Activated T-cell treated with anti-CD3 and anti-CD28 coated beads, Interleukin-2, amount 50 U/mL, for 24 hours (primary cell): ENCODE results near the gene RAD51B.
A peak's percentile ranks its signal among the peaks of the same experiment; 100 is the strongest.

ENCODE experiments used
- DNase-seq: peaks from one replicate; pipeline ENCODE4 v3.0.0-alpha.2; 2020
- H3K27ac Mint-ChIP-seq: 2 replicates; pipeline ENCODE4 v1.8.0; 2020; ENCODE audit warnings: mild to moderate bottlenecking, mixed read lengths
- H3K27me3 Mint-ChIP-seq: 2 replicates; pipeline ENCODE4 v1.8.0; 2020; ENCODE audit warnings: mixed read lengths
- H3K36me3 Mint-ChIP-seq: 2 replicates; pipeline ENCODE4 v1.8.0; 2020; ENCODE audit warnings: low read depth, mixed read lengths
- H3K4me1 Mint-ChIP-seq: 2 replicates; pipeline ENCODE4 v1.8.0; 2020; ENCODE audit warnings: low read depth, mixed read lengths
- H3K4me3 Mint-ChIP-seq: 2 replicates; pipeline ENCODE4 v1.8.0; 2020; ENCODE audit warnings: mild to moderate bottlenecking, moderate library complexity, mixed read lengths
- H3K9me3 Mint-ChIP-seq: 2 replicates; pipeline ENCODE4 v1.8.0; 2020; ENCODE audit warnings: mixed read lengths

The RAD51B gene

GRCh38 chr14:68192935-68193334 is 373.4 kb downstream of the RAD51B start:
- DNase-seq = no peak
- no peaks in the 10 kb centered on the region for H3K27me3 Mint-ChIP-seq
- no peaks in the 10 kb centered on the region for H3K9me3 Mint-ChIP-seq
- no peaks in the 10 kb centered on the region for H3K36me3 Mint-ChIP-seq
- no peak overlapping the region for H3K4me3 Mint-ChIP-seq
- peaks cover 9% of the 10 kb centered on the region for H3K4me1 Mint-ChIP-seq
- no peak overlapping the region for H3K27ac Mint-ChIP-seq

DNA sequence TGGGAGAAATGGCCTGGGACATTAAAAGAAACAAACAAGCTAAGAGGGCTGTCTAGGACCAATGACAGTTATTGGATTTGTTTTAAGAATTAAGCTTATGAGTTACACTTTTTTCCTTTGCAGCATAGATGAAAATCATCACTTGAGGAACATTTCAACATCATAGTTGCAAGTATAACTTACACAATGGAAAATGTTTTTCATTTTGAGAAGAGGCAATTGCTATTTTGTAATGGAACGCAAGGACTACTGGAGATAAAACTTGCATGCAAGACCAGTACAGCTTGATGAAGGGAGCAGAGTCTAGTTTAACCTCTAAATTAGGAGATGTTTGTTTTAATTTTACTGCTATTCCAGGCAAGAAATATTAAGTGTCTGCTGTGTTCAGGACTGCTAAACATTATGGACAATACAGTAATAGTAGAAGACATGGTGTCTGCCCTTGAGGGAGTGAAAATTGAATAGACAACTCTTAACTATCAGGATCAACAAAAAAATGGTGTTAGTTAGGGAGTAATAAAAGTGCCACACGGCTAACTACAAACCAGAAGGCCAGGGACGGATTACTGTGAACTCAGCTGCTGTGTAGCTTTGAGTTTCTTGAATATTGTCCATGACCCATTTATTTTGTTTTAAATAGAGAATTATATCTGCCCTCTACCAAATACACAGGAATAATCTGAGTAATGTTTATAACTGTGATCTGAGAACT is 374.5 kb downstream of the RAD51B start:
- Mint-ChIP-seq H3K27ac (no peak overlapping the region), H3K36me3 (no peaks in the 10 kb centered on the region), H3K4me3 (no peak overlapping the region), H3K9me3 (no peaks in the 10 kb centered on the region), H3K4me1 (peaks cover 13% of the 10 kb centered on the region), H3K27me3 (no peaks in the 10 kb centered on the region)
- no peak for DNase-seq

DNA sequence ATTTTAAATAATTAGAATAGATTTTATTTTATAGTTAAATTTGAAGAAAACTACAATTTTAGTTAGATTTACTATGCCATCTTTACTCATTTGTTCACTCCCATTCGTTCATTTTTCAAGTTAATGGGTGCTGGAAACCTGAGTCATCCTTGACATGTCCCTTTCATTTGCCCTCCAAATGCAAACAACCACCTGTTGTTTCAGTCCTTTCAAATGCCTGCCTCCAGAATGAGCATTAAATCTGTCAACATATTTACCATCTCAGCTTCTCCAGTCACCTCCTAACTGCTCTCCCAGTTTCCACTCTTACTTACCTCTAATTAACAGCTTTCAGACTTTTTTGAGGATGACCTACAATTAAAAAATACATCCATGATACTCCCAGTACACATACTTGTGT is 375.5 kb downstream of the RAD51B start:
- no peaks in the 10 kb centered on the region for H3K9me3 Mint-ChIP-seq
- no peaks in the 10 kb centered on the region for H3K27me3 Mint-ChIP-seq
- no peak overlapping the region for H3K27ac Mint-ChIP-seq
- no peak overlapping the region for H3K4me3 Mint-ChIP-seq
- H3K4me1 Mint-ChIP-seq = peaks cover 21% of the 10 kb centered on the region
- no peaks in the 10 kb centered on the region for H3K36me3 Mint-ChIP-seq
- no peak for DNase-seq

- Mint-ChIP-seq H3K36me3 (no peaks in the 10 kb centered on the region), H3K9me3 (no peaks in the 10 kb centered on the region), H3K4me1 (peaks cover 21% of the 10 kb centered on the region), H3K4me3 (no peak overlapping the region), H3K27me3 (no peaks in the 10 kb centered on the region), H3K27ac (no peak overlapping the region)
- no peak for DNase-seq
These were observed 379.3 kb downstream of the RAD51B start for GRCh38 chr14:68198713-68199495.

GRCh38 chr14:68199554-68200151 is 380.1 kb downstream of the RAD51B start:
- Mint-ChIP-seq H3K36me3 (no peaks in the 10 kb centered on the region), H3K27ac (no peak overlapping the region), H3K4me1 (peaks cover 19% of the 10 kb centered on the region), H3K27me3 (no peaks in the 10 kb centered on the region), H3K4me3 (no peak overlapping the region), H3K9me3 (no peaks in the 10 kb centered on the region)
- DNase-seq = no peak

GRCh38 chr14:68203871-68204270 is 384.3 kb downstream of the RAD51B start:
- Mint-ChIP-seq H3K4me3 (no peak overlapping the region), H3K4me1 (peaks cover 19% of the 10 kb centered on the region), H3K27me3 (no peaks in the 10 kb centered on the region), H3K9me3 (no peaks in the 10 kb centered on the region), H3K36me3 (no peaks in the 10 kb centered on the region), H3K27ac (no peak overlapping the region)
- DNase-seq = no peak

- Mint-ChIP-seq H3K9me3 (peaks cover 3% of the 10 kb centered on the region), H3K36me3 (no peaks in the 10 kb centered on the region), H3K4me3 (no peak overlapping the region), H3K4me1 (peaks cover 50% of the 10 kb centered on the region), H3K27me3 (no peaks in the 10 kb centered on the region), H3K27ac (no peak overlapping the region)
- DNase-seq = no peak
These were observed 388.6 kb downstream of the RAD51B start for GRCh38 chr14:68208218-68208617.

GRCh38 chr14:68208626-68209317 is 389.2 kb downstream of the RAD51B start:
- Mint-ChIP-seq H3K4me3 (no peak overlapping the region), H3K27me3 (no peaks in the 10 kb centered on the region), H3K27ac (no peak overlapping the region), H3K4me1 (peaks cover 56% of the 10 kb centered on the region), H3K9me3 (peaks cover 3% of the 10 kb centered on the region), H3K36me3 (no peaks in the 10 kb centered on the region)
- no peak for DNase-seq

- peak overlapping the region; percentile 88 for H3K27ac Mint-ChIP-seq
- H3K27me3 Mint-ChIP-seq = no peaks in the 10 kb centered on the region
- DNase-seq = peak; percentile 48
- peaks cover 3% of the 10 kb centered on the region for H3K9me3 Mint-ChIP-seq
- H3K36me3 Mint-ChIP-seq = no peaks in the 10 kb centered on the region
- H3K4me1 Mint-ChIP-seq = peaks cover 66% of the 10 kb centered on the region
- H3K4me3 Mint-ChIP-seq = peak overlapping the region; percentile 48
These were observed 391.2 kb downstream of the RAD51B start for GRCh38 chr14:68210729-68211299.

DNA sequence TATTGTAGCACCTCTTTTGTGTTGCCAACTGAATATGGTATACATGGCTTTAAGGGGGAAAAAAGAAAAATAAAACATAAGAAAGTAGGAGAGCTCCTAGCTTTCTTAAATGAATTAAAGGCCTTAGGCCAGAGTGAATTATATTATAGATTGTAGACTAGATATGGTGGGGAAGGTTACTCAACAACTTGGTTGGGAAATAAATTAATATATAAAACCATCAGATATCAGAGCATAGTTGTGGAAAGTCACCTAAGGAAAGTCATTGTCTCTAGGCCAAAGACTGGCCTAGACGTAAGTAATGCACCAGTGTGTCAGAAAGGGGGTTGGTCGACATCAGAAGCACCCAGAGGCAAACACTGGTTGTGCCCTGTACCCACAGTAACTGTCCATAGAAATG is 391.8 kb downstream of the RAD51B start:
- Mint-ChIP-seq H3K9me3 (peaks cover 3% of the 10 kb centered on the region), H3K36me3 (no peaks in the 10 kb centered on the region), H3K27me3 (no peaks in the 10 kb centered on the region), H3K4me3 (peak overlapping the region; percentile 0), H3K4me1 (peaks cover 66% of the 10 kb centered on the region), H3K27ac (peak overlapping the region; percentile 88)
- DNase-seq = no peak

DNA sequence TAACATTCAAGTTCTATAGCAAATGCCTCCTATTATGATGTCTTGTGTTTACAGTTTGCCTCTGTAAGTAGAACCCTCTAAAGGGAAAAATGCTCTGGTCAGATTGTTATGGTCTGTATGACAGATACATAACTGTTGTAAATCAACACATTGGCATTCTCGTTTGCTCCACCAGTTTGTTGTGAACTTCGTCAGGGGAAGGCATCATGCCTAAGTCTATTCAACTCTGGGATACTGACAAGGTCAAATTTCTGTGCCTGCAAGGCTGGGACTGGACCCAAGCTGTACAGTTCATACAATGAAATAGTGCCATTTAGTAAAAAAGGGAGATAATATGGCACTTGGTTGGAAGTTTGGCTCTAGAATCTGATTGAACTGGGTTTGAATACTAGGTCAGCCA is 392.3 kb downstream of the RAD51B start:
- Mint-ChIP-seq H3K27me3 (no peaks in the 10 kb centered on the region), H3K4me1 (peaks cover 66% of the 10 kb centered on the region), H3K9me3 (peaks cover 3% of the 10 kb centered on the region), H3K36me3 (no peaks in the 10 kb centered on the region), H3K4me3 (no peak overlapping the region), H3K27ac (peak overlapping the region; percentile 10)
- DNase-seq = no peak

GRCh38 chr14:68212361-68212760 is 392.8 kb downstream of the RAD51B start:
- Mint-ChIP-seq H3K27me3 (no peaks in the 10 kb centered on the region), H3K4me3 (no peak overlapping the region), H3K36me3 (no peaks in the 10 kb centered on the region), H3K27ac (no peak overlapping the region), H3K4me1 (peaks cover 66% of the 10 kb centered on the region), H3K9me3 (peaks cover 3% of the 10 kb centered on the region)
- DNase-seq = no peak

DNA sequence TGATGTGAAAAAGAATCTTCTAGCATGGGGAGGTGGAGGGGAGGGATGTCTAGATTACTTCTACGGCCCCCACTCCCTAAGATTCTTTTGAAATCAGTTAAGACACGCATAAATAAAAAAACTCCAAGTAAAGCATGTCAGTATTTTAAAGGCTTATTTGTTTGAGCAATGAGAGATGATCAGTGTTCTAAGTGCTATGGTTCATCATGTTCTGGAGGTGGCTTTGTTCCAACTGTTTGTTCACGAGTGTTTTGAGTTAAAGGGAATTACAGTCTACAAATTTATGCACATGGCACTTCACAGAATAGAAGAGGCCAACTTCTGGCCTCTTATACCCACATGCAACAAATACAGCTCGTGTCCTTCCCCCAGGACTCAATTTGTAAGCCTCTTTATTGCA is 394.9 kb downstream of the RAD51B start:
- no peak overlapping the region for H3K27ac Mint-ChIP-seq
- no peak overlapping the region for H3K4me3 Mint-ChIP-seq
- DNase-seq = no peak
- peaks cover 52% of the 10 kb centered on the region for H3K4me1 Mint-ChIP-seq
- H3K27me3 Mint-ChIP-seq = no peaks in the 10 kb centered on the region
- H3K9me3 Mint-ChIP-seq = peaks cover 3% of the 10 kb centered on the region
- H3K36me3 Mint-ChIP-seq = no peaks in the 10 kb centered on the region

- no peaks in the 10 kb centered on the region for H3K36me3 Mint-ChIP-seq
These were observed 396.1 kb downstream of the RAD51B start for GRCh38 chr14:68215629-68216028.

More at GRCh38 chr14:68215629-68216028, 396.1 kb downstream of the RAD51B start:
- Mint-ChIP-seq H3K9me3 (peaks cover 3% of the 10 kb centered on the region), H3K4me1 (peaks cover 41% of the 10 kb centered on the region), H3K4me3 (no peak overlapping the region), H3K27ac (no peak overlapping the region), H3K27me3 (no peaks in the 10 kb centered on the region)
- no peak for DNase-seq
